IPS-NIHi11 (cell line): ENCODE measurements around the gene KSR2.
A peak's percentile ranks its signal among the peaks of the same experiment; 100 is the strongest.
"Not testable (repeated sequence)": the region's sequence is repeated elsewhere in the genome, so short reads cannot be mapped to it uniquely, and the experiment has no call there.

ENCODE experiments used
- DNase-seq: peaks from one replicate; pipeline ENCODE4 v3.0.0; 2012; ENCODE audit warnings: mixed read lengths, low spot score

Gene KSR2

GRCh38 chr12:117857632-117858612 is 110.9 kb downstream of the KSR2 start:
- DNase-seq, result peak; percentile 81

GRCh38 chr12:117857139-117857538 is 111.7 kb downstream of the KSR2 start:
- DNase-seq, result not testable (repeated sequence)

- DNase-seq, result no peak
Observed at GRCh38 chr12:117855165-117855564, 113.6 kb downstream of the KSR2 start.

- peak; percentile 74 for DNase-seq
Observed at GRCh38 chr12:117854339-117855012, 114.3 kb downstream of the KSR2 start.

- DNase-seq, result no peak
Observed at GRCh38 chr12:117853600-117853999, 115.2 kb downstream of the KSR2 start.

- DNase-seq, result peak; percentile 81
Observed at GRCh38 chr12:117850048-117850447, 118.7 kb downstream of the KSR2 start.

GRCh38 chr12:117847371-117847770 is 121.4 kb downstream of the KSR2 start:
- DNase-seq, result no peak

GRCh38 chr12:117845271-117845904 is 123.4 kb downstream of the KSR2 start:
- no peak for DNase-seq

- DNase-seq, result no peak
Observed at GRCh38 chr12:117844114-117844830, 124.5 kb downstream of the KSR2 start.

- DNase-seq, result peak; percentile 75
Observed at GRCh38 chr12:117842630-117843029, 126.2 kb downstream of the KSR2 start.

GRCh38 chr12:117842220-117842619 is 126.6 kb downstream of the KSR2 start:
- DNase-seq, result no peak

GRCh38 chr12:117837737-117838050 is 131.1 kb downstream of the KSR2 start:
- no peak for DNase-seq

GRCh38 chr12:117836999-117837736 is 131.6 kb downstream of the KSR2 start:
- DNase-seq, result peak; percentile 83

GRCh38 chr12:117836476-117836875 is 132.3 kb downstream of the KSR2 start:
- no peak for DNase-seq

- no peak for DNase-seq
Observed at GRCh38 chr12:117835156-117835555, 133.6 kb downstream of the KSR2 start.

GRCh38 chr12:117832459-117833457 is 136.0 kb downstream of the KSR2 start:
- no peak for DNase-seq

GRCh38 chr12:117830471-117830870 is 138.3 kb downstream of the KSR2 start:
- DNase-seq, result no peak

- DNase-seq, result no peak
Observed at GRCh38 chr12:117829108-117829507, 139.7 kb downstream of the KSR2 start.

GRCh38 chr12:117827660-117828059 is 141.1 kb downstream of the KSR2 start:
- no peak for DNase-seq

- DNase-seq, result no peak
Observed at GRCh38 chr12:117825827-117826226, 143.0 kb downstream of the KSR2 start.
